ENCODE data around the gene AOPEP.
"Not testable (repeated sequence)": the region's sequence is repeated elsewhere in the genome, so short reads cannot be mapped to it uniquely, and the experiment has no call there.

Gene AOPEP

DNA sequence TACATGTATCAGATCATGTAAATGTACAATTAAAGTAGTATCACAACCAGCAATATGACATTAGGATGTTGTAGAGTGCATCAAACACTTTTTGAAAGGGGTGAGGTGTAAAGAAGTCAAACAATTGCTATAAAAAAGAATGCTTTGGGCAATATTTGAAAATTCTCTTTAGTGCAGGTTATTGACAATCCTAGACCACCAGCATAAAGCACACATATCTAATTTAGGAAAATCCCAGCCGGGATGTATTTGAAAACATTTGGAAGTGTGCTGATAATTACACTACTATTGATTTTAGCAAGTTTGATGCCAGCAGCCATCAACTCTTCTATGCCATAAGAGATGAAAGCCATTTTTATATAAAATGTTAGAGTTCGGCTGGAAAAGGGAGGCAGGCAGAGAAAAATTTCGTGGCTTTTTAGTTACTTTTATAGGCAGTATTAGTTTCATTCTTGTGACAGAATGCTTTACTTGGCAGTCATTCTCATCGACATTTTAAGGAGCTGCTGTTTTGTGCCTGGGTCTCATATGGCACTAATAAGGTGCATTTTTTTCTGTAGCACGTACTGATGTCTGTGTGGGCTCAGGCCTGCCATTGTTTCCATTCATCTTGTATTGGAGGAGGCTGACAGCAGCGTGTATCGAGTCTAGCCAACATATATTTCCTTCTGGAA is 285.7 kb downstream of the AOPEP start:
- TF ChIP-seq POLR2A (IDR thresholded peaks at IDR 0.05; ENCODE audit: low read depth, low read length), result no peak
- no peak for DNase-seq (ENCODE audit: insufficient read length, low spot score)
- FAIRE-seq, result peak; percentile 48

DNA sequence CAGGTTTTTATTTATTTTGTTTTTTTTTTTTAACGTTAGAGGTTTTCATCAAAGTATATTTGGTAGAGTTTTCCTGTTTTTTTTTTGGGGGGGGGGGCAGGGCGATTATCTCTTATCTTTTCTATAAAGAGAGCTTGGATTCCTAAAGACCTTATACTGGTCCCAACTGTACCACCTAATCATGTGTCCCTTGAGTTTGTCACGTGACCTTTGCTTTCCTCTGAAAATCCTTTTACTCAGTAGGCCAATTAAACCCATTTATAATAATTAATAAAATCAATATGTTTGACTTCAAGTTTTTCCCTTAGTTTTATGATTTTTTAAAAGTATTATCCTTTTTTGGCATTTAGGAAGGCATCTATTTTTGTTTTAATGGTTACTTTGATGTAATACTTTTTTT is 286.4 kb downstream of the AOPEP start:
- FAIRE-seq, result no peak
- TF ChIP-seq POLR2A (IDR thresholded peaks at IDR 0.05; ENCODE audit: low read depth, low read length), result no peak

DNA sequence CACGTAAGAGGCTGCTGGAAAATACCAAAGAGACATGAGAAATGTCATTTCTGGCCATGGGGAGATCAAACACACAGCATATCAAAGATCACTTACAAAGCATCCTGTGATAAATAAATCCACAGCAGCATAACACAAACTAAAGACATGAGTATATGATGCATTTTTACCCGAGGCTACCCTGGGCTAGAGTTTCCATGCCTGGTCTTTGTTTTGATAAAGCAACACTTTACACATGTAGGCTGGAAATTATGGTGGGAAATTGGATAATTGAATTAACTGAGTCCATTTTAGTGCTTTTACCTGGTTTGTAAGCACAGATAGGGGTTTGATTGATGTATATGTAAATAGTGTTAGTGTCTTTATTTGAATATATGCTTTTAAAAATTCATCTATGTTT is 288.4 kb downstream of the AOPEP start:
- no peak for TF ChIP-seq POLR2A (IDR thresholded peaks at IDR 0.05; ENCODE audit: low read depth, low read length)
- DNase-seq (ENCODE audit: insufficient read length, low spot score) (no peak), FAIRE-seq (no peak)

More for the DNA sequence above, 286.4 kb downstream of the AOPEP start:
- no peak for DNase-seq (ENCODE audit: insufficient read length, low spot score)

DNA sequence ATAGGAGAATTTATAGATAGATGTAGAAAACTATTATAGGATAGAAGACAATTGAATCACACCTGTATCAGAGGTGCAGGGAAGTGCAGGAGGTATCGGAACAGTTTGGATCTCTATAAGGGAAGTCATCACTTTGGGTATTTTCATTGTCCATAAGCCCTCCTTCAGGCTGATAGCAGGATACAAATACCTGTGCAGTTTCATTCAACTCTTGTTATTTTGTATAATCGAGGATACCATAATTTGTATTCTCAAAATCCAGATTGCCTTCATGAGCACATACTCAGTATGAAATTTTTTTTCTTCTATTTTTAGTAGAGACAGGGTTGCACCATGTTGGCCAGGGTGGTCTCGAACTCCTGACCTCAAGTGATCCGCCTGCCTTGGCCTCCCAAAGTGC is 289.1 kb downstream of the AOPEP start:
- DNase-seq (ENCODE audit: insufficient read length, low spot score) (no peak), FAIRE-seq (no peak)
- TF ChIP-seq POLR2A (IDR thresholded peaks at IDR 0.05; ENCODE audit: low read depth, low read length), result no peak

DNA sequence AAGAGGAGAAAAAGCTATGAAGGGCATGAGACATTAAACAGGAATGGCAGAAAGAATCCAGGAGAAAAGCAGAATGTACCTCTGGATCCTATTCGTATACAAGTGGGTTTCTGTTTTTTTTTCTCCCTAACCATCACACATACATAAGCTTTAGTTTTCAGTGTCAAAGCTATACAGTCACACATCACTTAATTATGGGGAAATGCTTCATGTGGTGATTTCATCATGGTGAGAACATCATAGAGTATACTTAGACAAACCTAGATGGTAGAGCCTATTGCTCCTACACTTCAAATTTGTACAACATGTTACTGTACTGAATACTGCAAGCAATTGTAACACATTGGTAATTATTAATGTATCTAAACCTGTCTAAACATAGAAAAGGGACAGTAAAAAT is 290.6 kb downstream of the AOPEP start:
- TF ChIP-seq POLR2A (IDR thresholded peaks at IDR 0.05; ENCODE audit: low read depth, low read length), result no peak
- FAIRE-seq (peak; percentile 43), DNase-seq (ENCODE audit: insufficient read length, low spot score) (no peak)

DNA sequence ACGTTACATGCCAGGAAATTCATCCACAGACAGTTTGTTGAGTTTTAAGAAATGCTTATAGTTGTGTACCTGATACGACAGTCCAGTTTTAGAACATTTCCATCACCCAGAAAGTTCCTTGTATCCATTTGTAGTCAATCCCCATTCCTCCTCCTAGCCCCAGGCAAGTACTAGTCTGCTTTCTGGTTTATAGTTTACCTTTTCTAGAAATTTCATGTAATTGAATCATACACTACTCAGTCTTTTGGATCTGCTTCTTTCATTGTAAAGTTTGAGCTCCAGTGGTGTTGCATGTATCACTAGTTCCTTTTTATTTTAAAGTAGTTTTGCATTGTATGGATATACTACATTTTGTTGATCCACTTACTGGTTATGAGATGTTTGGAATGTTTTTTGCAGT is 291.2 kb downstream of the AOPEP start:
- FAIRE-seq (no peak), DNase-seq (ENCODE audit: insufficient read length, low spot score) (no peak)
- TF ChIP-seq POLR2A (IDR thresholded peaks at IDR 0.05; ENCODE audit: low read depth, low read length), result no peak

DNA sequence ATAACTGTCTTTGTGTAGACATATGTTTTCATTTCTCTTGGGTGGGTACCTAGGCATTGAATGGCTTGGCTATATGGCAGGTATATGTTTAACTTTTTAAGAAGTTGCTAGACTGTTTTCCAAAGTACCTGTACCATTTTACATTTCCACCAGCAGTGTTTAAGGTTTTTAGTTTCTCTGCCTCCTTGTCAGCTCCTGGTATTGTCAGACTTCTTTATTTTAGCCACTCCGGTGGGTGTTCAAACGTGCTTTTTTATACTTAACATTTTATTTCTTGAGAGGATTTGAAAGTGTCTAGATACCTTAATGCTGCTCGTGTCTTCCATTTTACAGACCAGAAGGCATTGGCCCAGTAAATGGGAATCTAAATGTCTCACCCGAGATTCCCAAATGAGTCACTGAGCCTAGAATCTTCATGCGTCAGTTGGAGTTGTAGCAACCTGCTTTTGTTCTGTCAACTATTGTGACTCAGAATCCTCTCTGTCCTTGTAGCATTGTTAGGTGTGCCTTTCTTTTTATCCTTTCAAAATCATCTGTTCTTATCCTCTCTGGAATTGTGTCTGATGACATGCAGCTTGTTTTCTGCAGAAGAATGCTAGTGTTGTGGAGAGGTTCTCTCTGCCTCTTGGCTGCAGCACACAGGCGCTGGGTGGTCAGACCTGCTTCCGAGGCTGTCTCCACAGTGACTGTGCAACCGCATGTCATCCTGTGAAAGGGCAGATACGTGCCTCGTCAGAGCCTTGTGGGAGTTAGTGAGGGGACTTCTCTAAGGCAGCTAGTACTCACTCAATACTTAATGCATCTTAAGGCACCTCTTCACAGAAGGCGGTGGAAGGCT is 291.8 kb downstream of the AOPEP start:
- FAIRE-seq (peak; percentile 99), DNase-seq (ENCODE audit: insufficient read length, low spot score) (peak; percentile 90)
- TF ChIP-seq POLR2A (IDR thresholded peaks at IDR 0.05; ENCODE audit: low read depth, low read length), result no peak

DNA sequence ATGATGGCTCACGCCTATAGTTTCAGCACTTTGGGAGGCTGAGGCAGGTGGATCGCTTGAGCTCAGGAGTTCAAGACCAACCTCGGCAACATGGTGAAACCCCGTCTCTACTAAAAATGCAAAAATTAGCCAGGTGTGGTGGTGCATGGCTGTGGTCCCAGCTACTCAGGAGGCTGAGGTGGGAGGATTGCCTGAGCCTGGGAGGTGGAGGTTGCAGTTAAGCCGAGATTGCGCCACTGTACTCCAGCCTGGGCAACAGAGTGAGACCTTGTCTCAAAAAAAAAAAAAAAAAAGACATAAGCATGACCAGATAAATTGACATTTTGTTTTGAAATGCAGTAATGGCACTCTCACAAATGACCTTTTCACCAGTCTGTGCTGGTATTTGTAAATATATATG is 294.1 kb downstream of the AOPEP start:
- FAIRE-seq; DNase-seq (ENCODE audit: insufficient read length, low spot score): not testable (repeated sequence)

DNA sequence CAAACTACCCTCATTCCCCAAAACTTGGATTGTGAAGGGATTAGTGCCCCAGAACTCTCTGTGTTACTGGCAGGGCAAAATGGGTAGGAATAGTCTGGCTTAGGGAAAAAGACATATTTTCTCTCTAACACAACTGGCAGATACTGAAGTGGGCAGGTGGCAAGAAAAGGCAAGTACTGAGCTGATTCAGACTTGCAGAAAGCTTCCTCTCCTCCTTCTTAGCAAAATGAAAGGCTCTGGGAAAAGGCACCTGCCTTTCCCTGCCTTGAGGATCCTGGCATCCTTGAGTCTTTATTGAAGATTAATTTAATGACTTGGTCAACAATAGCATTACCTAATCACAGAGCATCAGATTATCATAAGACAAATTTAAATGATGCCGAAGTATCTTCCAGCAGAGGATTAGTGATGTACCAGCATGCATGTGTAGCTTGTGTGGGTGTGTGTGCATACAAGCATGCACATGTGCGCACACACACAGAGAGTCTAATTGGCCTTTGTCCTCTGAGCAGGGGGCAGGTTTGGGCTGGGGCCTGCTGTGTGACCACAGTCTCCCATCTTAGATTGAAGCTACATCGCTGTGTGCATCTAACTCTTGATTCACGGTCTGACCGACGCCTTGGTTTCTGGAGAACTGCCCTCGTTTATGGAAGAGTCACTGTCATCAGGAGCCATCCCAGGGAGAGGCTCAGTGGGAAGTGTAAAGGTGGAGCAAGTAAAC is 294.8 kb downstream of the AOPEP start:
- no peak for DNase-seq (ENCODE audit: insufficient read length, low spot score)
- FAIRE-seq, result no peak
- TF ChIP-seq POLR2A (IDR thresholded peaks at IDR 0.05; ENCODE audit: low read depth, low read length), result no peak

DNA sequence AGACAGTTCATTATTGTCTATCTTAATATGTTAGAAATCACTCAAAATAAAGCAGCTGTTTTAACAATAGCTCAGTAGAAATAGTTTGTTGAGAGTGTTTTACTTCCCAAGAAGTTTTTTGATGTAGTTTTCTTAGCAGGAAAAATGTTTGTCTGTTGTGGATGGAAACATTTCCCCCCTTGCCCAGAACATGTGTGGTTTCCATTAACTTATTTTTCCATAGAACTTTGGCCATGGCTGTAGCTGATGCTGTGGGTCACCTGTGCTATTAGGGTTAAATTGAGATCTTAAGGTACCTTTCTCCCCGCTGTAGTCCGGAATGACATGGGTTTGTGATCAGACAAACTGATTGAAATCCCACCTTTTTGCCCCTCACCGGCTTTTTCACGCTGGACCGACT is 296.2 kb downstream of the AOPEP start:
- FAIRE-seq, result no peak
- no peak for TF ChIP-seq POLR2A (IDR thresholded peaks at IDR 0.05; ENCODE audit: low read depth, low read length)
- no peak for DNase-seq (ENCODE audit: insufficient read length, low spot score)

DNA sequence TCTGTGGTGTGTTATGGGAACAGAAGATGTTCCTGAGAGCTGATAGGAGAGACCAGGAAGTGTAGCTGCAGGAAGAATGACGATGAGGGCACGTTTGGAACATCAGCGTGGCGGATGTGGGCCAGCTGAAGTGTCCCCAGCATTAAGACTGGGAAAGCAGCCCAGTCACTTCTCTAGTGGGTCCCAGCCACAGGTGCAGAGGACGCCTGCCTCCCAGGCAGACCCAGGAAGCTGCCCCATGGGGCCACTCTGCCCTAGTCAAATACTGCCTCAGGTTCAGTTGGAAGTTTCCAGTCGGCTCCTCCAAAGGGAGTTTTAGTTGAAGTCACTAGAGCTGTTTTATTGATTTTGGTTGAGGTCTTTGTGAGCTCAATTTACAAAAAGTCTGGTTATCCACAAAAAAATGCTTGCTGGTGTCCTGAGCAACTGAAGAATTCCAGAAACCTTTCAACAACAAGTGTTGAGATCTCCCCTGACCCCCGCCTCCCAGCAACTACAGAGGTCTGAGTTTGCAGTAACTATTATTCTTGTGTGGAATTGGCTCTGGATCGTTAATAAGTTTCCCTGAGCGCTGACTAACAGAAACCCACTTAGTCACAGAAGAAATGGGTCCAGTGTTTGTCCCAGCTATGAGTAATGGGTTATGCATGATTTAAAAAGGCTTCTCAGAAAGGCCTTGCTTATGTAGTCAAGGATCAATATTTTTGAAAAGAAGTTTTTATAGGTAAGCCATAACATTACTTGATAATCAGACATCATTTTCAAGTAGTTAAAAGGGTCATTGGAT is 296.9 kb downstream of the AOPEP start:
- no peak for TF ChIP-seq POLR2A (IDR thresholded peaks at IDR 0.05; ENCODE audit: low read depth, low read length)
- peak; percentile 80 for DNase-seq (ENCODE audit: insufficient read length, low spot score)
- peak; percentile 94 for FAIRE-seq

DNA sequence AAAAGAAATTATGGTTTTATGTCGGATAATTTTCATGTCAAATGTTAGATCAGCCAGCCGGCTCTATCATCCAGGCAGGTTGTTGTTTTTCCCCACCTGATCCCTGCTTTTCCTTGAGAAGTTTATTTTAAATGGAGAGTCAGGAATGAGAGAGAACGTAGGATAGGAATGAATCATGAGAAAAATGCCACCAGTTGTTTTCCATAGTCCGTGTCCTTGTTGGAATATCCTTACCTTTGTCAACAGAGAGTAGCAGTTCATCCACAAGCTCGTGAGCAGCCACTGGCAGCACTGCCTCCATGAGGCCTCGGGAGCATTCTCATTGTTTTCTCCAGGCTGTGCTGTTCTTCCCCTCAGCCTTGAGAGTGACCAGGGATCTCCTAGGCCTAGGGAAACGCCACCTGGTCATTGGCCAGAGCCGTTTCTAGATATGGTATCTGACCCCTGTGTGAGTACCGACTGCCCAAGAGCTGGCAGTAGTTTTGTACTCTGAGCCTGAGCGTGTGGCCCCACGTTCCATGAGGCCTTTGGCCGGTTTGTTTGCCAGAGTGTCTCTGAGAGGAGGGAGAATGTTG is 297.7 kb downstream of the AOPEP start:
- DNase-seq (ENCODE audit: insufficient read length, low spot score), result no peak
- no peak for TF ChIP-seq POLR2A (IDR thresholded peaks at IDR 0.05; ENCODE audit: low read depth, low read length)
- no peak for FAIRE-seq
